K562 (cell line): Measurements from ENCODE around the gene DNMT1. TPM values are rescaled to one million over a fixed set of nuclear protein-coding genes. Genes with fewer than 3 reads are reported as not detected.
A peak's percentile ranks its signal among the peaks of the same experiment; 100 is the strongest.

Experiments
- ATAC-seq: fragments of 200-7000 bp; cut with Tn5 transposase; 3 replicates; pipeline ENCODE4 v1.9.1; 2020; ENCODE audit warnings: moderate library complexity
- BruUV-seq: library from RNA; stranded (reverse); fragments of 400-500 nt; replicated peaks from 2 replicates; lab custom pipeline; 2021; lab: Mats Ljungman, UMichigan
- CTCF ChIA-PET: fragments of 300-600 bp; formaldehyde crosslinking; extraction: SDS; loops from one replicate; lab custom pipeline; 2021; ENCODE audit warnings: low intra/inter-chr PET ratio; lab: Yijun Ruan, JAX
- POLR2A ChIA-PET: fragments of 300-600, 350-650 bp; sonication (Branson Sonifier 250); formaldehyde crosslinking; extraction: SDS; loops from one replicate; lab custom pipeline; 2021; ENCODE audit warnings: antibody characterized with exemption, inconsistent platforms; lab: Yijun Ruan, JAX
- DNase-seq, 4 experiments: peaks; one replicate each; pipeline versions ENCODE4 v3.0.0 to v3.0.0-alpha.2; 2011 to 2018; ENCODE audit warnings: low spot score in 3 of 4, mixed read lengths in 3 of 4; ENCODE audit errors: extremely low read depth in 1 of 4
- FAIRE-seq: peaks from 2 replicates; lab custom pipeline; 2011; peaks lifted over from hg19 to GRCh38; lab: Jason Lieb, UNC
- H2AFZ ChIP-seq: 2 replicates; pipeline ENCODE4 v1.6.0; 2011; ENCODE audit warnings: low read depth, low read length, control low read depth, inconsistent platforms
- H3K27ac ChIP-seq: fragments of 200-600 bp; 3 replicates; pipeline ENCODE4 v1.8.0; 2011; ENCODE audit warnings: low read depth, mild to moderate bottlenecking, control low read depth, inconsistent platforms, low read length, moderate library complexity, mixed read lengths; ENCODE audit errors: extremely low read depth
- H3K27me3 ChIP-seq, 2 experiments: fragments of 300-600 bp in 1 of 2; 2 replicates in 1 of 2; 3 replicates in 1 of 2; pipeline versions ENCODE4 v1.6.0 to v1.8.0; 2011; ENCODE audit warnings: inconsistent platforms in 2 of 2, low read length in 2 of 2, mild to moderate bottlenecking in 1 of 2, mixed read lengths in 1 of 2, moderate library complexity in 1 of 2; ENCODE audit not compliant: control insufficient read depth in 2 of 2, insufficient read depth in 2 of 2
- H3K36me3 ChIP-seq: fragments of 300-600 bp; 3 replicates; pipeline ENCODE4 v1.8.0; 2011; ENCODE audit warnings: mild to moderate bottlenecking, low read length, inconsistent platforms; ENCODE audit not compliant: control insufficient read depth, insufficient read depth
- H3K4me1 ChIP-seq, 2 experiments: fragments of 200-600 bp in 1 of 2; replicated peaks in 1 of 2; 2 replicates in 1 of 2; 3 replicates in 1 of 2; pipeline versions ENCODE4 v1.5.1 to v1.8.0; 2011; ENCODE audit warnings: inconsistent platforms in 2 of 2, low read length in 2 of 2, mild to moderate bottlenecking in 1 of 2, mixed read lengths in 1 of 2, moderate library complexity in 1 of 2; ENCODE audit not compliant: control insufficient read depth in 2 of 2, insufficient read depth in 2 of 2
- H3K4me2 ChIP-seq: 2 replicates; pipeline ENCODE4 v1.6.1; 2011; ENCODE audit warnings: low read length, control low read depth, inconsistent platforms, mixed read lengths; ENCODE audit not compliant: insufficient read depth
- H3K4me3 ChIP-seq: fragments of 200-600 bp; sonication (generic), shearing (Covaris generic); 2 replicates; pipeline ENCODE4 v1.5.1; 2016; ENCODE audit warnings: control low read depth, inconsistent platforms
- H3K79me2 ChIP-seq: fragments of 200-600 bp; 3 replicates; pipeline ENCODE4 v1.8.0; 2011; ENCODE audit warnings: low read length, inconsistent platforms; ENCODE audit not compliant: control insufficient read depth, insufficient read depth
- H3K9ac ChIP-seq, 2 experiments: 2 replicates each; pipeline versions ENCODE4 v1.6.0 to v1.6.1; 2011; ENCODE audit warnings: low read depth in 2 of 2, low read length in 2 of 2, control low read depth in 1 of 2, inconsistent platforms in 1 of 2, mild to moderate bottlenecking in 1 of 2, mixed read lengths in 1 of 2; ENCODE audit not compliant: insufficient read depth in 1 of 2
- H3K9me1 ChIP-seq: one replicate; pipeline ENCODE4 v1.6.0; 2011; ENCODE audit warnings: inconsistent platforms, mild to moderate bottlenecking, low read length, moderate library complexity; ENCODE audit not compliant: control insufficient read depth, insufficient read depth
- H3K9me3 ChIP-seq: replicated peaks from 2 replicates; pipeline ENCODE4 v1.5.1; 2011; ENCODE audit warnings: low read depth, low read length, inconsistent platforms; ENCODE audit not compliant: control insufficient read depth, insufficient read depth
- H4K20me1 ChIP-seq: replicated peaks from 2 replicates; pipeline ENCODE4 v1.6.1; 2011; ENCODE audit warnings: low read length, inconsistent platforms, mixed read lengths; ENCODE audit not compliant: control insufficient read depth, insufficient read depth
- ARID4B ChIP-seq: sonication (generic); formaldehyde crosslinking; IDR thresholded peaks from 2 replicates; pipeline ENCODE4 v1.8.0; 2022; ENCODE audit warnings: mild to moderate bottlenecking, missing genetic modification reagents
- CTCF ChIP-seq, 3 experiments: IDR thresholded peaks in 2 of 3; conservative IDR thresholded peaks in 1 of 3; 2 replicates each; pipeline ENCODE4 v1.5.1; 2011 to 2012; ENCODE audit warnings: low read length in 3 of 3, mild to moderate bottlenecking in 3 of 3, control low read depth in 2 of 3, improper control_type of control experiment in 1 of 3, inconsistent platforms in 1 of 3, low read depth in 1 of 3, mixed read lengths in 1 of 3, moderate library complexity in 1 of 3; ENCODE audit not compliant: insufficient read depth in 2 of 3
- ZBTB40 ChIP-seq, 2 experiments: fragments of 450-650 bp in 1 of 2; sonication (generic) in 1 of 2; formaldehyde crosslinking in 1 of 2; IDR thresholded peaks; 2 replicates each; pipeline versions ENCODE4 v1.7.1 to v1.9.0; 2016 to 2022; ENCODE audit warnings: inconsistent platforms in 1 of 2, mild to moderate bottlenecking in 1 of 2, missing genetic modification reagents in 1 of 2
- ZFP36 ChIP-seq: fragments of 150-350 bp; IDR thresholded peaks from 2 replicates; pipeline ENCODE4 v1.6.1; 2018; ENCODE audit warnings: low read length, low read depth; ENCODE audit not compliant: partially characterized antibody
- WGBS: fragments of 100-300 bp; shearing (Covaris generic); methylation state at CpG from one replicate; pipeline ENCODE4 v1.1.6; 2016; ENCODE audit warnings: low coverage, mixed read lengths; ENCODE audit not compliant: insufficient coverage; ENCODE audit errors: missing lambda C conversion rate; 5-methylcytosine and 5-hydroxymethylcytosine counted together
- in situ Hi-C: fragments of 300-500 bp; cut with MboI; formaldehyde crosslinking; loops from 4 replicates; pipeline ENCODE4 v1.15.0; 2018; ENCODE audit warnings: inconsistent platforms, mixed read lengths
- intact Hi-C: fragments of 100-400 bp; cut with micrococcal nuclease; formaldehyde crosslinking; loops from 2 replicates; pipeline ENCODE4 v1.14.2; 2022
- polyA plus RNA-seq, 8 experiments: library from polyadenylated mRNA; depleted of rRNA in 4 of 8; stranded (reverse) in 5 of 8; unstranded in 3 of 8; fragments of >200 nt; fragmentation: Nextera tagmentation in 2 of 8; fragmentation: Illumina TruSeq in 1 of 8; extraction: Ambion mirVana in 2 of 8; extraction: Trizol in 1 of 8; gene quantifications; 2 replicates each; pipeline versions ENCODE4 v1.2.1 to v1.2.3, GENCODE V29; 2011 to 2014; ENCODE audit warnings: inconsistent platforms in 1 of 8, missing spikeins in 1 of 8
- total RNA-seq, 7 experiments: library from RNA; depleted of rRNA in 6 of 7; stranded (reverse); fragments of >200 nt in 6 of 7; fragmentation: Illumina TruSeq in 2 of 7; extraction: Trizol in 2 of 7; gene quantifications; 2 replicates each; pipeline versions ENCODE4 v1.2.1 to v1.2.3, GENCODE V29; 2011 to 2021; ENCODE audit warnings: low replicate concordance in 1 of 7

Gene DNMT1
- total and polyA plus RNA-seq, 9 of the 15 experiments (the other 6 are each of a cell fraction or from before 2014, with no cell fraction given), result 80.1 to 271 (median 121) TPM

GRCh38 chr19:10219678-10220077 lies 24.9 kb upstream of the DNMT1 start:
- Histone ChIP-seq H3K9me3 (no peaks in the 10 kb centered on the region), H3K27ac (no peak overlapping the region), H3K4me3 (no peak overlapping the region), H3K27me3 (no peaks in the 10 kb centered on the region), H4K20me1 (no peaks in the 10 kb centered on the region), H3K36me3 (peaks cover 10% of the 10 kb centered on the region; the same call in 1 of the 3 replicates), H3K79me2 (no peaks in the 10 kb centered on the region), H3K4me2 (no peak overlapping the region), H2AFZ (no peak overlapping the region), H3K9ac (no peak overlapping the region), H3K9me1 (no peaks in the 10 kb centered on the region), H3K4me1 (peaks cover 3 to 14% of the 10 kb centered on the region in 2 experiments; a peak in 3 of 5 replicates)
- WGBS, result 6% methylated on average over 3 of the region's 3 CpGs
- FAIRE-seq (peak; percentile 72), DNase-seq (peak; percentile 44 to 65 (median 50)), ATAC-seq (peak; percentile 81)
- in situ Hi-C loops, result no loop called here
- CTCF ChIA-PET, result no interaction called here
- POLR2A ChIA-PET, result interaction anchor here (0.5 to 1.8 kb wide), 2 partner anchors 12 to 80 kb away, joined by 3 to 5 read pairs; partner anchors contain the start of gene S1PR2
- intact Hi-C loops, result no loop called here
- no TSS peak for BruUV-seq
- TF ChIP-seq ZFP36 (no peak), ARID4B (CRISPR knock-in tag) (no peak), CTCF (IDR thresholded peaks at IDR 0.05 in 2 of 3, conservative IDR thresholded peaks at IDR 0.05 in 1 of 3; ENCODE audit: insufficient read depth in 2 of 3, low read depth in 1 of 3, low read length in 3 of 3) (peak; percentile 47 to 65 (median 64)), ZBTB40 (IDR thresholded peaks at IDR 0.05) (peak; percentile 79), ZBTB40 (CRISPR knock-in tag; IDR thresholded peaks at IDR 0.05) (no peak)
